ENCODE data around the gene NTRK2.

NTRK2 gene

GRCh38 chr9:84838879-84839278 lies 169.3 kb downstream of the NTRK2 start:
- no peak for TF ChIP-seq ARNTL (CRISPR knock-in tag; IDR thresholded peaks at IDR 0.05; ENCODE audit: borderline replicate concordance, low read depth)
- TF ChIP-seq BACH2 (CRISPR knock-in tag; IDR thresholded peaks at IDR 0.05; ENCODE audit: borderline replicate concordance) = no peak
- no peak for TF ChIP-seq RARB (CRISPR knock-in tag; IDR thresholded peaks at IDR 0.05)
- TF ChIP-seq ZNF8 (CRISPR knock-in tag; IDR thresholded peaks at IDR 0.05) = no peak
- no peak for TF ChIP-seq CSDC2 (CRISPR knock-in tag; IDR thresholded peaks at IDR 0.05)
- TF ChIP-seq ZNF70 (CRISPR knock-in tag; IDR thresholded peaks at IDR 0.05) = no peak
- no peak for TF ChIP-seq OSR1 (CRISPR knock-in tag; IDR thresholded peaks at IDR 0.05)
- no peak for ATAC-seq

GRCh38 chr9:84839541-84839940 lies 170.0 kb downstream of the NTRK2 start:
- ATAC-seq = no peak
- TF ChIP-seq ZNF8 (CRISPR knock-in tag; IDR thresholded peaks at IDR 0.05) (no peak), CSDC2 (CRISPR knock-in tag; IDR thresholded peaks at IDR 0.05) (no peak), ISL1 (CRISPR knock-in tag; IDR thresholded peaks at IDR 0.05) (no peak), TCF4 (CRISPR knock-in tag; IDR thresholded peaks at IDR 0.05; ENCODE audit: borderline replicate concordance) (0 out of 2 replicates have a peak, but pooled peaks have one; percentile 18), CREB5 (CRISPR knock-in tag; IDR thresholded peaks at IDR 0.05; ENCODE audit: low read depth) (no peak)

- TF ChIP-seq ZNF565 (CRISPR knock-in tag; conservative IDR thresholded peaks at IDR 0.05; ENCODE audit: low read depth) (no peak), TSHZ2 (CRISPR knock-in tag; IDR thresholded peaks at IDR 0.05) (no peak), PPARA (CRISPR knock-in tag; IDR thresholded peaks at IDR 0.05; ENCODE audit: borderline replicate concordance) (no peak), CREB5 (CRISPR knock-in tag; IDR thresholded peaks at IDR 0.05; ENCODE audit: low read depth) (no peak), ZC3H10 (CRISPR knock-in tag; IDR thresholded peaks at IDR 0.05) (no peak), ZFP30 (CRISPR knock-in tag; IDR thresholded peaks at IDR 0.05) (no peak)
- ATAC-seq = no peak
Observed at GRCh38 chr9:84841931-84842330, 172.4 kb downstream of the NTRK2 start.

- ATAC-seq = no peak
- TF ChIP-seq SNAI2 (CRISPR knock-in tag; IDR thresholded peaks at IDR 0.05) (no peak), TSHZ2 (CRISPR knock-in tag; IDR thresholded peaks at IDR 0.05) (no peak), ZFP30 (CRISPR knock-in tag; IDR thresholded peaks at IDR 0.05) (no peak)
Observed at GRCh38 chr9:84843175-84843824, 173.8 kb downstream of the NTRK2 start.
